Endothelial cell (in vitro differentiated cells): ENCODE data around the gene PNLIPRP2. TPM values are rescaled to one million over a fixed set of nuclear protein-coding genes. Genes with fewer than 3 reads are reported as not detected.

Experiments
- DNase-seq: peaks from one replicate; pipeline ENCODE4 v3.0.0; 2021; ENCODE audit warnings: low spot score
- H3K27ac Mint-ChIP-seq: one replicate; pipeline ENCODE4 v1.8.0; 2021; ENCODE audit warnings: mixed read lengths, inconsistent platforms; ENCODE audit not compliant: unreplicated experiment
- H3K27me3 Mint-ChIP-seq: one replicate; pipeline ENCODE4 v1.8.0; 2021; ENCODE audit warnings: mild to moderate bottlenecking, moderate library complexity, mixed read lengths, inconsistent platforms; ENCODE audit not compliant: unreplicated experiment
- H3K36me3 Mint-ChIP-seq: one replicate; pipeline ENCODE4 v1.8.0; 2021; ENCODE audit warnings: mild to moderate bottlenecking, low read depth, mixed read lengths, inconsistent platforms; ENCODE audit not compliant: unreplicated experiment
- H3K4me1 Mint-ChIP-seq: one replicate; pipeline ENCODE4 v1.8.0; 2021; ENCODE audit warnings: mild to moderate bottlenecking, mixed read lengths, inconsistent platforms; ENCODE audit not compliant: unreplicated experiment
- H3K4me3 Mint-ChIP-seq: one replicate; pipeline ENCODE4 v1.8.0; 2021; ENCODE audit warnings: mild to moderate bottlenecking, mixed read lengths, inconsistent platforms; ENCODE audit not compliant: unreplicated experiment
- H3K9me3 Mint-ChIP-seq: one replicate; pipeline ENCODE4 v1.8.0; 2021; ENCODE audit warnings: mixed read lengths, inconsistent platforms; ENCODE audit not compliant: unreplicated experiment
- CTCF ChIP-seq: fragments of 200-600 bp; sonication (generic); IDR thresholded peaks from one replicate; pipeline ENCODE4 v1.5.0; 2021; ENCODE audit warnings: antibody characterized with exemption; ENCODE audit not compliant: unreplicated experiment
- total RNA-seq: library from RNA; stranded (reverse); fragmentation: NEBNext Ultra II Directional; extraction: Animal tissue kit (Norgen Biotek cat#: 25700); gene quantifications from one replicate; pipeline ENCODE4 v1.2.1, GENCODE V29; 2021; ENCODE audit not compliant: unreplicated experiment

The PNLIPRP2 gene
- total RNA-seq, 1 donor from 2014 or later, result not detected

GRCh38 chr10:116667484-116667883 lies 46.7 kb downstream of the PNLIPRP2 start:
- no peak overlapping the region for H3K27ac Mint-ChIP-seq
- no peaks in the 10 kb centered on the region for H3K9me3 Mint-ChIP-seq
- peaks cover 6% of the 10 kb centered on the region for H3K36me3 Mint-ChIP-seq
- peaks cover 11% of the 10 kb centered on the region for H3K4me1 Mint-ChIP-seq
- no peak overlapping the region for H3K4me3 Mint-ChIP-seq
- peaks cover 2% of the 10 kb centered on the region for H3K27me3 Mint-ChIP-seq
- no peak for TF ChIP-seq CTCF
- no peak for DNase-seq

GRCh38 chr10:116668018-116668417 lies 47.3 kb downstream of the PNLIPRP2 start:
- Mint-ChIP-seq H3K9me3 (no peaks in the 10 kb centered on the region), H3K27me3 (peaks cover 2% of the 10 kb centered on the region), H3K4me1 (peaks cover 9% of the 10 kb centered on the region), H3K4me3 (no peak overlapping the region), H3K27ac (no peak overlapping the region), H3K36me3 (peaks cover 6% of the 10 kb centered on the region)
- DNase-seq, result no peak
- no peak for TF ChIP-seq CTCF

- H3K27me3 Mint-ChIP-seq, result peaks cover 2% of the 10 kb centered on the region
- H3K4me3 Mint-ChIP-seq, result no peak overlapping the region
- H3K4me1 Mint-ChIP-seq, result peaks cover 9% of the 10 kb centered on the region
- DNase-seq, result no peak
- peaks cover 6% of the 10 kb centered on the region for H3K36me3 Mint-ChIP-seq
- no peaks in the 10 kb centered on the region for H3K9me3 Mint-ChIP-seq
- no peak for TF ChIP-seq CTCF
- no peak overlapping the region for H3K27ac Mint-ChIP-seq
Observed at GRCh38 chr10:116668446-116668845, 47.7 kb downstream of the PNLIPRP2 start.

GRCh38 chr10:116669080-116669479 lies 48.3 kb downstream of the PNLIPRP2 start:
- no peak for TF ChIP-seq CTCF
- Mint-ChIP-seq H3K4me1 (peaks cover 9% of the 10 kb centered on the region), H3K36me3 (peaks cover 6% of the 10 kb centered on the region), H3K4me3 (peak overlapping the region; percentile 78), H3K9me3 (no peaks in the 10 kb centered on the region), H3K27ac (no peak overlapping the region), H3K27me3 (peaks cover 2% of the 10 kb centered on the region)
- DNase-seq, result no peak

- H3K9me3 Mint-ChIP-seq, result no peaks in the 10 kb centered on the region
- H3K36me3 Mint-ChIP-seq, result peaks cover 6% of the 10 kb centered on the region
- H3K27me3 Mint-ChIP-seq, result peaks cover 2% of the 10 kb centered on the region
- peak overlapping the region; percentile 86 for H3K4me3 Mint-ChIP-seq
- DNase-seq, result peak; percentile 39
- H3K4me1 Mint-ChIP-seq, result peaks cover 9% of the 10 kb centered on the region
- peak overlapping the region; percentile 61 for H3K27ac Mint-ChIP-seq
- no peak for TF ChIP-seq CTCF
Observed at GRCh38 chr10:116669832-116670644, 49.3 kb downstream of the PNLIPRP2 start.
